ENCODE measurements around the gene DEGS1.

Gene DEGS1

GRCh38 chr1:224170748-224171478 lies 12.1 kb upstream of the DEGS1 start:
- DNase-seq (ENCODE audit: low spot score in 2 of 2), result no peak
- peak overlapping the region; percentile 15 for H3K4me3 Mint-ChIP-seq
- no peak for ATAC-seq
- H3K9me3 Mint-ChIP-seq, result no peaks in the 10 kb centered on the region
- H3K27ac Mint-ChIP-seq, result no peak overlapping the region
- peaks cover 34% of the 10 kb centered on the region for H3K4me1 Mint-ChIP-seq
- peaks cover 7% of the 10 kb centered on the region for H3K36me3 Mint-ChIP-seq

GRCh38 chr1:224172229-224172628 lies 10.8 kb upstream of the DEGS1 start:
- ATAC-seq (no peak), DNase-seq (ENCODE audit: low spot score in 2 of 2) (no peak)
- H3K9me3 Mint-ChIP-seq, result no peaks in the 10 kb centered on the region
- no peak overlapping the region for H3K4me3 Mint-ChIP-seq
- H3K4me1 Mint-ChIP-seq, result peaks cover 34% of the 10 kb centered on the region
- peaks cover 7% of the 10 kb centered on the region for H3K36me3 Mint-ChIP-seq
- no peak overlapping the region for H3K27ac Mint-ChIP-seq

- DNase-seq (ENCODE audit: low spot score in 2 of 2), result no peak
- Mint-ChIP-seq H3K4me3 (no peak overlapping the region), H3K4me1 (peaks cover 34% of the 10 kb centered on the region), H3K27ac (no peak overlapping the region), H3K36me3 (peaks cover 7% of the 10 kb centered on the region), H3K9me3 (no peaks in the 10 kb centered on the region)
- no peak for ATAC-seq
Measured at GRCh38 chr1:224173523-224173922, 9.5 kb upstream of the DEGS1 start.

- DNase-seq (ENCODE audit: low spot score in 2 of 2) (no peak), ATAC-seq (no peak)
- Mint-ChIP-seq H3K4me1 (peaks cover 14% of the 10 kb centered on the region), H3K36me3 (peaks cover 7% of the 10 kb centered on the region), H3K9me3 (no peaks in the 10 kb centered on the region), H3K4me3 (no peak overlapping the region), H3K27ac (no peak overlapping the region)
Measured at GRCh38 chr1:224175617-224176016, 7.4 kb upstream of the DEGS1 start.

GRCh38 chr1:224177356-224177999 lies 5.6 kb upstream of the DEGS1 start:
- Mint-ChIP-seq H3K9me3 (no peaks in the 10 kb centered on the region), H3K4me3 (no peak overlapping the region), H3K27ac (no peak overlapping the region), H3K36me3 (peaks cover 4% of the 10 kb centered on the region), H3K4me1 (peaks cover 13% of the 10 kb centered on the region)
- ATAC-seq (no peak), DNase-seq (ENCODE audit: low spot score in 2 of 2) (no peak)

- DNase-seq (ENCODE audit: low spot score in 2 of 2) (no peak), ATAC-seq (no peak)
- no peak overlapping the region for H3K4me3 Mint-ChIP-seq
- H3K36me3 Mint-ChIP-seq, result peaks cover 14% of the 10 kb centered on the region
- peaks cover 16% of the 10 kb centered on the region for H3K4me1 Mint-ChIP-seq
- H3K9me3 Mint-ChIP-seq, result no peaks in the 10 kb centered on the region
- no peak overlapping the region for H3K27ac Mint-ChIP-seq
Measured at GRCh38 chr1:224178894-224179293, 4.1 kb upstream of the DEGS1 start.

- H3K27ac Mint-ChIP-seq, result peak overlapping the region; percentile 5
- H3K36me3 Mint-ChIP-seq, result peaks cover 34% of the 10 kb centered on the region
- H3K4me3 Mint-ChIP-seq, result no peak overlapping the region
Measured at GRCh38 chr1:224180783-224181452, 2.1 kb upstream of the DEGS1 start.

GRCh38 chr1:224181453-224181810 lies 1.6 kb upstream of the DEGS1 start:
- H3K4me1 Mint-ChIP-seq, result peaks cover 36% of the 10 kb centered on the region
- no peaks in the 10 kb centered on the region for H3K9me3 Mint-ChIP-seq
- peaks cover 39% of the 10 kb centered on the region for H3K36me3 Mint-ChIP-seq
- H3K27ac Mint-ChIP-seq, result peak overlapping the region; percentile 5
- DNase-seq (ENCODE audit: low spot score in 2 of 2) (no peak), ATAC-seq (no peak)
- peak overlapping the region; percentile 81 for H3K4me3 Mint-ChIP-seq

More at GRCh38 chr1:224180783-224181452, 2.1 kb upstream of the DEGS1 start:
- Mint-ChIP-seq H3K4me1 (peaks cover 36% of the 10 kb centered on the region), H3K9me3 (no peaks in the 10 kb centered on the region)
- ATAC-seq, result no peak
- no peak for DNase-seq (ENCODE audit: low spot score in 2 of 2)

GRCh38 chr1:224182057-224182865 lies 779 bp upstream of the DEGS1 start:
- peaks cover 36% of the 10 kb centered on the region for H3K4me1 Mint-ChIP-seq
- H3K27ac Mint-ChIP-seq, result peak overlapping the region; percentile 94
- no peaks in the 10 kb centered on the region for H3K9me3 Mint-ChIP-seq
- DNase-seq (ENCODE audit: low spot score in 2 of 2), result peak in 1 of 2 donors; percentile 65
- peaks cover 48% of the 10 kb centered on the region for H3K36me3 Mint-ChIP-seq
- peak overlapping the region; percentile 81 for H3K4me3 Mint-ChIP-seq
- peak; percentile 52 for ATAC-seq

- peaks cover 42% of the 10 kb centered on the region for H3K4me1 Mint-ChIP-seq
- H3K9me3 Mint-ChIP-seq, result no peaks in the 10 kb centered on the region
- peaks cover 57% of the 10 kb centered on the region for H3K36me3 Mint-ChIP-seq
- peak; percentile 62 to 89 for DNase-seq (ENCODE audit: low spot score in 2 of 2)
- H3K27ac Mint-ChIP-seq, result peak overlapping the region; percentile 91
- peak; percentile 75 for ATAC-seq
- peak overlapping the region; percentile 81 for H3K4me3 Mint-ChIP-seq
Measured at GRCh38 chr1:224183591-224184312, 712 bp downstream of the DEGS1 start.

GRCh38 chr1:224185208-224185607 lies 2.2 kb downstream of the DEGS1 start:
- H3K4me3 Mint-ChIP-seq, result peak overlapping the region; percentile 81
- H3K36me3 Mint-ChIP-seq, result peaks cover 72% of the 10 kb centered on the region
- ATAC-seq, result no peak
- no peaks in the 10 kb centered on the region for H3K9me3 Mint-ChIP-seq
- peaks cover 45% of the 10 kb centered on the region for H3K4me1 Mint-ChIP-seq
- peak overlapping the region; percentile 91 for H3K27ac Mint-ChIP-seq
- DNase-seq (ENCODE audit: low spot score in 2 of 2), result no peak

- ATAC-seq (peak; percentile 58), DNase-seq (ENCODE audit: low spot score in 2 of 2) (no peak)
- Mint-ChIP-seq H3K9me3 (no peaks in the 10 kb centered on the region), H3K4me3 (peak overlapping the region; percentile 35), H3K36me3 (peaks cover 92% of the 10 kb centered on the region), H3K27ac (no peak overlapping the region), H3K4me1 (peaks cover 29% of the 10 kb centered on the region)
Measured at GRCh38 chr1:224188286-224188685, 5.2 kb downstream of the DEGS1 start.

GRCh38 chr1:224189561-224189960 lies 6.5 kb downstream of the DEGS1 start:
- Mint-ChIP-seq H3K36me3 (peaks cover 95% of the 10 kb centered on the region), H3K9me3 (no peaks in the 10 kb centered on the region), H3K4me3 (no peak overlapping the region), H3K4me1 (peaks cover 22% of the 10 kb centered on the region), H3K27ac (no peak overlapping the region)
- no peak for DNase-seq (ENCODE audit: low spot score in 2 of 2)
- no peak for ATAC-seq

GRCh38 chr1:224192082-224192788 lies 9.2 kb downstream of the DEGS1 start:
- peak; percentile 96 for ATAC-seq
- peak overlapping the region; percentile 92 for H3K27ac Mint-ChIP-seq
- peaks cover 84% of the 10 kb centered on the region for H3K36me3 Mint-ChIP-seq
- peak overlapping the region; percentile 49 for H3K4me3 Mint-ChIP-seq
- no peaks in the 10 kb centered on the region for H3K9me3 Mint-ChIP-seq
- H3K4me1 Mint-ChIP-seq, result peaks cover 13% of the 10 kb centered on the region
- no peak for DNase-seq (ENCODE audit: low spot score in 2 of 2)
